Memory B cell (primary cell): ENCODE data around the gene ZNF521.
"Not testable (repeated sequence)": the region's sequence is repeated elsewhere in the genome, so short reads cannot be mapped to it uniquely, and the experiment has no call there.

Experiments used
- ATAC-seq: fragments of 150-1000 bp; cut with Tn5 transposase; 2 replicates; pipeline ENCODE4 v1.10.0; 2021; ENCODE audit warnings: low read depth, mild to moderate bottlenecking, moderate library complexity
- DNase-seq, 2 donors: peaks; one replicate each; pipeline ENCODE4 v3.0.0; 2022; ENCODE audit warnings: low spot score in 2 of 2
- H3K27ac Mint-ChIP-seq: one replicate; pipeline ENCODE4 v1.8.0; 2022; ENCODE audit warnings: mild to moderate bottlenecking, moderate library complexity, mixed read lengths
- H3K27me3 Mint-ChIP-seq: one replicate; pipeline ENCODE4 v1.8.0; 2022; ENCODE audit warnings: mixed read lengths
- H3K36me3 Mint-ChIP-seq: one replicate; pipeline ENCODE4 v1.8.0; 2022; ENCODE audit warnings: mild to moderate bottlenecking, mixed read lengths
- H3K4me1 Mint-ChIP-seq: one replicate; pipeline ENCODE4 v1.8.0; 2022; ENCODE audit warnings: mixed read lengths
- H3K4me3 Mint-ChIP-seq: one replicate; pipeline ENCODE4 v1.8.0; 2022; ENCODE audit warnings: mild to moderate bottlenecking, moderate library complexity, mixed read lengths
- H3K9me3 Mint-ChIP-seq: one replicate; pipeline ENCODE4 v1.8.0; 2022; ENCODE audit warnings: mixed read lengths

Gene ZNF521

GRCh38 chr18:25274926-25275325 lies 77.0 kb downstream of the ZNF521 start:
- no peak for DNase-seq
- no peak overlapping the region for H3K27ac Mint-ChIP-seq
- no peaks in the 10 kb centered on the region for H3K4me1 Mint-ChIP-seq
- no peaks in the 10 kb centered on the region for H3K36me3 Mint-ChIP-seq
- ATAC-seq = no peak
- peaks cover 3% of the 10 kb centered on the region for H3K27me3 Mint-ChIP-seq
- H3K4me3 Mint-ChIP-seq = no peak overlapping the region
- peaks cover 2% of the 10 kb centered on the region for H3K9me3 Mint-ChIP-seq

DNA sequence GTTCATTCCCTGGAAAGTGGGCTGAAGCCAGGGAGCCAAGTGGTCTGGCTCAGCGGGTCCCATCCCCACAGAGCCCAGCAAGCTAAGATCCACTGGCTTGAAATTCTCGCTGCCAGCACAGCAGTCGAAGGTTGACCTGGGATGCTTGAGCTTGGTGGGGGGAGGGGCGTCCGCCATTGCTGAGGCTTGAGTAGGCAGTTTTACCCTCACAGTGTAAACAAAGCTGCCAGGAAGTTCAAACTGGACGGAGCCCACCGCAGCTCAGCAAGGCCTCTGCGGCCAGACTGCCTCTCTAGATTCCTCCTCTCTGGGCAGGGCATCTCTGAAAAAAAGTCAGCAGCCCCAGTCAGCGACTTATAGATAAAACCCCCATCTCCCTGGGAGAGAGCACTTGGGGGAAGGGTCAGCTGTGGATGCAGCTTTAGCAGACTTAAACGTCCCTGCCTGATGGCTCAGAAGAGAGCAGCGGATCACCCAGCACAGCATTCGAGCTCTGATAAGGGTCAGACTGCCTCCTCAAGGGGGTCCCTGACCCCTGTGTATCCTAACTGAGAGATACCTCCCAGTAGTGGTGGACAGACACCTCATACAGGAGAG lies 84.9 kb downstream of the ZNF521 start:
- H3K27ac Mint-ChIP-seq, H3K4me1 Mint-ChIP-seq, H3K4me3 Mint-ChIP-seq, H3K9me3 Mint-ChIP-seq, ATAC-seq, H3K36me3 Mint-ChIP-seq, DNase-seq: not testable (repeated sequence)
- H3K27me3 Mint-ChIP-seq = peaks cover 13% of the 10 kb centered on the region

DNA sequence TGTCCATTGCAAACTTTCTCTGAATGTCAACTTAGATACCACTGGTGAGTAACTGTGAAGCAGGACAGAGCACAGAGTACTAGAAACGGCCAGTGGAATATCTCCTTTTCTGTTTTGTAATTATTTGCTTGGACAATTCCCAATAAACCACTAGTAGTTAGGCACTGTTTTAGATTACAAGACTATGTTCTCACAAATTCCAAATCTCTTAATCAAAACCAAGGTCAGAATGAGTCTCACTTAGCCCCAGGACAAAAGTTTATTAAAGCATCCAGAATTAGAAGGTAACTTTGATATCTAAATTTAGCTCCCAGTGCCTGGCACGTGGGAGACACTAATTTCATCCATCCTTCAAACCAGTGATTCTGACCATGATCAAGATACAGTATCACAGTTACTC lies 89.0 kb downstream of the ZNF521 start:
- peaks cover 11% of the 10 kb centered on the region for H3K27me3 Mint-ChIP-seq
- no peak overlapping the region for H3K4me3 Mint-ChIP-seq
- no peaks in the 10 kb centered on the region for H3K36me3 Mint-ChIP-seq
- no peaks in the 10 kb centered on the region for H3K4me1 Mint-ChIP-seq
- H3K9me3 Mint-ChIP-seq = no peaks in the 10 kb centered on the region
- H3K27ac Mint-ChIP-seq = no peak overlapping the region
- no peak for ATAC-seq
- no peak for DNase-seq

GRCh38 chr18:25261768-25262167 lies 90.2 kb downstream of the ZNF521 start:
- Mint-ChIP-seq H3K27ac (no peak overlapping the region), H3K27me3 (peaks cover 11% of the 10 kb centered on the region), H3K9me3 (no peaks in the 10 kb centered on the region), H3K4me1 (no peaks in the 10 kb centered on the region), H3K4me3 (no peak overlapping the region), H3K36me3 (no peaks in the 10 kb centered on the region)
- ATAC-seq = no peak
- DNase-seq = no peak

GRCh38 chr18:25256439-25256838 lies 95.5 kb downstream of the ZNF521 start:
- Mint-ChIP-seq H3K9me3 (no peaks in the 10 kb centered on the region), H3K4me3 (no peak overlapping the region), H3K27ac (no peak overlapping the region), H3K4me1 (no peaks in the 10 kb centered on the region), H3K27me3 (peaks cover 1% of the 10 kb centered on the region), H3K36me3 (no peaks in the 10 kb centered on the region)
- ATAC-seq (no peak), DNase-seq (no peak)

DNA sequence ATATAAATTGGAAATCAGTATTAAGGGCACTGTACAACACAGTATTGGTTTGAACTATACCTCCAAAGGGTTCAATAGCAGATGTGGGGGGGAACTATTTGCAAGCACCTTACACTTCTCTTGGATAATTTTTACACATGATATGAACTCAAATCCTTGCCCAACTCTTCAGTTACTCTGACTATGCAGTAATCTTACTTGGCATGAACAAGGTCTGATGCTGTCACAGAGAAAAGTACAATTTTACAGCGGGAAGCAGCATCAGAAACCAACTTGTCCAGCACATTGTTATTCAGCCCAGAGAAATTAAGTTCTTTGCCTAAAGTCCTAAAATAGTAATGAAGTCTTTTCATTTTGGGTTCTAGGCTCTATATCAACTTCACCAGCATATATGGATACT lies 98.2 kb downstream of the ZNF521 start:
- no peak overlapping the region for H3K4me3 Mint-ChIP-seq
- no peaks in the 10 kb centered on the region for H3K9me3 Mint-ChIP-seq
- H3K36me3 Mint-ChIP-seq = no peaks in the 10 kb centered on the region
- H3K27ac Mint-ChIP-seq = no peak overlapping the region
- no peaks in the 10 kb centered on the region for H3K27me3 Mint-ChIP-seq
- ATAC-seq = no peak
- no peak for DNase-seq
- H3K4me1 Mint-ChIP-seq = no peaks in the 10 kb centered on the region

GRCh38 chr18:25253136-25253535 lies 98.8 kb downstream of the ZNF521 start:
- no peak overlapping the region for H3K4me3 Mint-ChIP-seq
- ATAC-seq = no peak

DNA sequence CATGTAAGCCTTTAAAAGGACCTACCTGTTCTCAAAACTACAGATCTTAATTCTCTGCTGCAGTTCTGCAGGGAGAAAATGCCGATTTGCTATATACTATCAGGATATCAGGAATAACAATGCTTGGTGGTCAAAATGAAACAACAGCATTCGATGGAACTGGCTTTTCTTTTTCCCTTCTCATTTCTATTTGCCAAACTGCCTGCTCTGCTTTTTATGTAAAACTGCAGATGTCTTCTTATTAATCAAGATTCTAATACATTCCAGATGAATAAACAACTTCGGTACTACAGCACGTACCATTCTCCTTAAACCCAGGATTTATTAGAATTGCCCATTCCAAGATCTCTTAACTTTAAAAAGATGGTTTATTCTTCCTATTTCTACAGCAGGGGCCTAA lies 100.9 kb downstream of the ZNF521 start:
- Mint-ChIP-seq H3K27ac (no peak overlapping the region), H3K4me3 (no peak overlapping the region), H3K4me1 (no peaks in the 10 kb centered on the region), H3K9me3 (peaks cover 1% of the 10 kb centered on the region), H3K27me3 (peaks cover 1% of the 10 kb centered on the region), H3K36me3 (no peaks in the 10 kb centered on the region)
- no peak for DNase-seq
- ATAC-seq = no peak

More at GRCh38 chr18:25253136-25253535, 98.8 kb downstream of the ZNF521 start:
- H3K9me3 Mint-ChIP-seq = no peaks in the 10 kb centered on the region
- H3K27me3 Mint-ChIP-seq = no peaks in the 10 kb centered on the region
- no peak for DNase-seq
- no peak overlapping the region for H3K27ac Mint-ChIP-seq
- no peaks in the 10 kb centered on the region for H3K4me1 Mint-ChIP-seq
- H3K36me3 Mint-ChIP-seq = no peaks in the 10 kb centered on the region

GRCh38 chr18:25250474-25250851 lies 101.5 kb downstream of the ZNF521 start:
- Mint-ChIP-seq H3K4me3 (no peak overlapping the region), H3K9me3 (peaks cover 1% of the 10 kb centered on the region), H3K4me1 (no peaks in the 10 kb centered on the region), H3K36me3 (no peaks in the 10 kb centered on the region), H3K27me3 (peaks cover 1% of the 10 kb centered on the region), H3K27ac (no peak overlapping the region)
- DNase-seq (no peak), ATAC-seq (no peak)

- Mint-ChIP-seq H3K9me3 (peaks cover 1% of the 10 kb centered on the region), H3K27me3 (peaks cover 1% of the 10 kb centered on the region)
Observed at GRCh38 chr18:25248755-25249154, 103.2 kb downstream of the ZNF521 start.

DNA sequence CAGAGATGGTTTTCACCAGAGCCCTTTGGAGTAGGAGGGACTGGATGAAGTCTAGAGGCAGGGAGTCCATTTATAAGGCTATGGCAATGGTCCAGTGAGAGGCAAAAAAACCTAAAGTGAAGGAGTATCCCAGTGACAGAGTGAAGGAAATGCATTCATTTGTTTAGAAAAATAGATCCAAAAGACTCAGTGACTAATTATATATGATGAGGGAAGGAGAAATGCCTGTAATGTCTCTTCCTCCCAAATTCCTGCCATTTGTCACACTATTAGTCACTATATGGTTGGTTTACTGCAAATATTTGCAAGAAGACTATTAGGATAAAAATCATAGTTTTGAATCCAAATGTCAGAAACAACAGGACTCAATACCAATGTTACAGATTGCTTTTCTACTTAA lies 104.2 kb downstream of the ZNF521 start:
- Mint-ChIP-seq H3K4me3 (no peak overlapping the region), H3K27me3 (peaks cover 1% of the 10 kb centered on the region), H3K27ac (no peak overlapping the region), H3K4me1 (no peaks in the 10 kb centered on the region), H3K9me3 (peaks cover 1% of the 10 kb centered on the region), H3K36me3 (no peaks in the 10 kb centered on the region)
- DNase-seq = no peak
- no peak for ATAC-seq

More at GRCh38 chr18:25248755-25249154, 103.2 kb downstream of the ZNF521 start:
- ATAC-seq (no peak), DNase-seq (no peak)
- Mint-ChIP-seq H3K4me3 (no peak overlapping the region), H3K27ac (no peak overlapping the region), H3K36me3 (no peaks in the 10 kb centered on the region), H3K4me1 (no peaks in the 10 kb centered on the region)

DNA sequence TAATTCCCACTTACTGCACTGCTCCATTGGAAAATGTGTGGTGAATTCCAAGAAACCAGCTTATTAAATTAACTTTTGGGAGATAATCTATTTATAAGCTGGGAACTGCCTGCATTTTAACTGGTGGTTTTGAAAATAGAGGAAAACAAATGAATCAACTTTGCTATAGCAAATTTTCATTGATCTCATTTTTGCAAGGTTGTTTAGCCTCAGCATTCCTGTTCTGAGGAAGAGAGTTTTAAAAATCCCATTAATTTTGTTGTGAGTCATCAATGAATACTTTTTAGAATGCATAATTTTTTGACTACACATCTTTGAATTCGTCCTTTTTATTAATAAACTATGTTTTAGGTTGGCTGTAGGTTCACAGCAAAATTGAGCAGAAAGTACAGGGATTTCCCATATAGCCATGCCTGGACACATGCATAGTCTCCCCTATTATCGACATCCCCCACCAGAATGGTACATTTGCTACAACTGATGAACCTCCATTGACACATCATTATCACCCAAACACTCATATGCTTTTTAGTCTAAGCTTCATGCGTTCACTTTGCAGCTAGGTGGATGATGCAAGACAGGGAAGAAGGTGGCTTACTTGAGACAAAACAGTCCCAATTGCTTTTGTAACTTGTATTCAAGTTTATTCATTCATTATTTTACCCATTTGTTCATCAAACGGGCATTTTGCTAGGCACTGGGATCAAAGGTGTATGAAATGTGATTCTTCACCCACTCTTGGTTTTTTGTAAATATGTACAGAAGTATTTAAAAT lies 106.9 kb downstream of the ZNF521 start:
- no peak overlapping the region for H3K4me3 Mint-ChIP-seq
- H3K27me3 Mint-ChIP-seq = peaks cover 1% of the 10 kb centered on the region
- peaks cover 1% of the 10 kb centered on the region for H3K9me3 Mint-ChIP-seq
- ATAC-seq (no peak), DNase-seq (no peak)
- no peak overlapping the region for H3K27ac Mint-ChIP-seq
- no peaks in the 10 kb centered on the region for H3K4me1 Mint-ChIP-seq
- H3K36me3 Mint-ChIP-seq = no peaks in the 10 kb centered on the region

GRCh38 chr18:25244170-25244569 lies 107.8 kb downstream of the ZNF521 start:
- Mint-ChIP-seq H3K4me1 (no peaks in the 10 kb centered on the region), H3K4me3 (no peak overlapping the region), H3K9me3 (peaks cover 1% of the 10 kb centered on the region), H3K36me3 (no peaks in the 10 kb centered on the region), H3K27me3 (peaks cover 1% of the 10 kb centered on the region), H3K27ac (no peak overlapping the region)
- DNase-seq (no peak), ATAC-seq (no peak)

DNA sequence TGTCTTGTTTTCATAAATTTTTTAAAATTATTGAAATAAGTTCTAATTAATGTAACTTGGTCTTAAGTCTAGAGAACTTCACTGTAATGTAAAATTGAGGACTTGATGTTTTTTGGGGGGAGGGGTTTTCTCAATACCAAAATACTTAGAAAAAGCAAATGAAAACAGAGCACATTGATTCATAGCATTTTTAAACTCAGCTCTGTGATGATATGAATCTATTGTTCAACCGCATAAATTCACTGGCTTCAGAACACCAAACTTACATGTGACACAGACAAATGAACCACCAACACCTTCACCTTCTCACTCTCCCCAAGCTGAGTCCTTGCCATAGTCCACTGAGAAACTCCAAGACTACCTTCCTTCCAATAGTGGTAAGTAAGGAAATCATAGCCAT lies 108.2 kb downstream of the ZNF521 start:
- H3K4me3 Mint-ChIP-seq = no peak overlapping the region
- no peak for ATAC-seq
- peaks cover 1% of the 10 kb centered on the region for H3K9me3 Mint-ChIP-seq
- H3K36me3 Mint-ChIP-seq = no peaks in the 10 kb centered on the region
- no peak for DNase-seq
- H3K4me1 Mint-ChIP-seq = no peaks in the 10 kb centered on the region
- H3K27me3 Mint-ChIP-seq = peaks cover 1% of the 10 kb centered on the region
- H3K27ac Mint-ChIP-seq = no peak overlapping the region

DNA sequence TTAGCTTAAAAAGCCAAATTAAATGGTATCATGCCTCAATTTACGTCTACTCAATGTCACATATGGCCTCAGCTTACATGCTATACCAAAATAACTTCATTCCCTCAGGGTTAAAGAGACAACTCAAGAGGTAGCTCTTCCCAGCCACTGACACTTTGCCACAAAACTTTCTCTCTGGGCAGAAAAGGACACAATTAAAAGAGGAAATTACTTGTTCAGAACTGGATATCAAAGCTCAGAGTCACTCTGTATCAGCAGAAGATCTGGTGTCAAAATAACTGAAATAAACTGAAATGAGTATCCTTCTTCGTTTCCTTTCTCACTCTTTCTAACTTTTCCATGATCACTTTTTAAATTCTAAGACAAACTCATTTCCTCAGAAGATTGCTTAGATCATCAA lies 108.7 kb downstream of the ZNF521 start:
- Mint-ChIP-seq H3K27ac (no peak overlapping the region), H3K27me3 (peaks cover 1% of the 10 kb centered on the region), H3K4me1 (no peaks in the 10 kb centered on the region), H3K36me3 (no peaks in the 10 kb centered on the region), H3K9me3 (peaks cover 1% of the 10 kb centered on the region), H3K4me3 (no peak overlapping the region)
- ATAC-seq = no peak
- DNase-seq = no peak
